Right kidney (tissue), 1 donor: ENCODE results near the gene NR6A1.
A peak's percentile ranks its signal among the peaks of the same experiment; 100 is the strongest.
"Not testable (repeated sequence)": the region's sequence is repeated elsewhere in the genome, so short reads cannot be mapped to it uniquely, and the experiment has no call there.

Experiments
- DNase-seq: peaks from one replicate; pipeline ENCODE4 v3.0.0-alpha.2; 2016

Gene NR6A1

DNA sequence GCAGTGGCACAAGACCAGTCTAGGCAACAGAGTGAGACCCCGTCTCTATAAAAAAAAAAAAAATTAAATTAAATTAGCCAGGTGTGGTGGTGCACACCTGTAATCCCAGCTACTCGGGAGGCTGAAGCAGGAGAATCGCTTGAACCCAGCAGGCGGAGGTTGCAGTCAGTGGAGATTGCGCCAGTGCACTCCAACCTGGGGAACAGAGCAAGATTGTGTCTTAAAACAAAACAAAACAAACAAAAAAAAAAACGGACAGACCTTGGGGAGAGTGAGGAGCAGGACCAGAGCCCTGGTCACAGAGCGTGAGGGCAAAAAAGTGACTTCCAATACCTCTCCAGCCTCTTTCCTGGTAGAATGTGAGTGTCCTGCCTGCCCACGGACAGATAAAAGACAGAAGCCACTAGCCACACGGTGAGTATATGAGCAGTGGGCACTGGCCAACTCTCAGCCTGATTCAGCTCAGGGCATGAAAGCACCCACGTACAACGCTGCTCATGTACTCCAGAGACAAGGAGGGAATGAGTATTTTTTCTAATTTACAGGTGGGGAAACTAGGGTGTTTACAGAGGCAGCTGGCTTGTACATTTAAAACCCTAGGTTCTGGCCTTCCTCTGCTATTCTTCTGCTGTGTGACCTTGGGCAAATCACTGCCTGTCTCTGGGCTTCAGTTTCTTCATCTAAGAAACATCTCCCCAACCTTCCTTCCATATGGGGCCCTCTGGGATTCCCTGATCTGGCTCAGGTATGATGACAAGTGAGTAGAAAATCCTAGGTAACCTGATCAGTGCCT, 7.7 kb upstream of the NR6A1 start:
- no peak for DNase-seq

DNA sequence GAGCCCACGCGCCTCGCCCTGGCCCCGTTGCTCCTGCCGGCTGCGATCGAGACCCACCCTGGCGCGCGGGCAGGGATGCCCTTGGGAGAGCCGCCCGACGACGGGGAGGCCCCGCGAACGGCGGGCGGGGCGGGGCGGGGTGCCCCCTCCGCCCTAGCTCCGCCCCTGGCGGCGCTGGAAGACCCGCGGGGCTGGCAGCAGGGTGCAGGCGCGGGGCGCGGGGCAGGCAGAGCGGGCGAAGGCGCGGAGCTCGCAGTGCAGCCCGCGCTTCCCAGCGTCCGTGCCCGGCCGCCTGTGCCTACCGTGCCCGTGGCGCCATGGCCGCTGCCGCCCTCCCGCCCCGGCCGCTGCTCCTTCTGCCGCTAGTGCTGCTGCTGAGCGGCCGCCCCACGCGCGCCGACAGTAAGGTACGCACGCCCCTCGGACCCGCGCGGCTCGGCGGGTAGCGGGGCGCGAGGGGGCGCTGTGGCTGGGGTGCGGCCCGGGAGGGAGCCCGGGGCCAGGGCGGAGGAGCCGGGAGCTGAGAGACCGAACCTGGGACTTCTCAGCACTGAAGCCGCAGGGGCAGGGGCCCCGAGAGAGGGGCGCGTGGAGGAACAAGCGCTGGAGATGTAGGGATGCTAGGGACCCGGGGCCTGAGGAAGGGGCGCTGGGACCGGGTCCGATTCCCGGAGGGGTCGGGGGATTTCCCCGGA, 6.0 kb upstream of the NR6A1 start, which contains the start of gene OLFML2A:
TSS of gene OLFML2A (plus strand) at position 180 of the 695 bp plus-strand sequence. CDS start at position 318, 138 bp downstream.
- DNase-seq, result peak; percentile 71

DNA sequence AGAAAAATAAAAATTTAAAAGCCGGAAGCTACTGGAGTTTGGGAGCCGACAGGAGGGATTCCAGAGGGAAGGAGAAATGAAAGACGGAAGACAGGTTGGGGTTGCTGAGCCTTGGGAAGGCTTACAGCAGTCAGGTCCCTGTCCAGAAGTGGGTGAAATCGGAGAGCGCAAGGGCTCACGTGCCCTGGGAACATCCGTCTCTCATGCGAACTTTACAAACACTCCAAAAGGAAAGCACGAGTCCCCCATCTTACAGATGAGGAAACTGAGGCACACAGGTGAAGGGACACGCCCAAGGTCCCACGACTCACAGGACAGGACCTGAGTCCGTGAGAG, 5.5 kb upstream of the NR6A1 start:
- peak; percentile 56 for DNase-seq

DNA sequence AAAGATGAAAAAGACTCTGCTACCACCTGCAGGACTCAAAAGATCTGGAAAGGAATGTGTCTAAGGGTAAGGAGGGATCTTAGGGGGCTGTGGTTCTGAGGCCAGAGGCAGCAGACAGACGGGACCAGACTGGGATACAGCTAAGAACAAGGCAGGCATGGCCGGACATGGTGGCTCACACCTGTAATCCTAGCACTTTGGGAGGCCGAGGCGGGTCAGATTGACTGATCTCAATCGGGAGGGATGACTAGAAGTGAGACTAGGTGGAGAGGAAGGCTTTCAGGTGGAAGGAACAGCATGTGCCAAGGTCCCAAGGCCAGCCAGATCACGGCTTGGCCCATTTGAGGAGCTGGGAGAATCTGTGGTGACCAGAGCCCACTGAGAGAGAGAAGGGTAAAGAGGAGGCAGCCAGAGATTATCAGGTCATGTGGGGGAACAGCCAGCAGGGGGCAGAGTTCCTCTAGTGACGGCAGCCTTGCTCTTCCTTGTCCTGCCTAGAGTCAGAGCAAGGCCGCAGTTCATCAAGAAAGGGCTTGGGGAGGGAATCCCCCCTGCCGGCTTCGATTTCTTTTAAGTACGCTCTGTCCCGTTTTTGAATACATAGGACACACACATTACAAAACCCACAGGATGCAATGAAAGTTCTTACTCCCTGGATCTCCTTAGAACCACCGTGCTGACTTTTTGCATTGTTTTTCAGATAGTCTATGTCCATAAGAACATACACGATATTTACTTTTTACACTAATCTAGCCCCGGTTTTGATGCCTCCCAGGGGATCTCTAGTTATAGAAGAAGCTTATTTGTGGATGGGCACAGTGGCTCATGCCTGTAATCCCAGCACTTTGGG, 3.2 kb upstream of the NR6A1 start:
- DNase-seq, result peak; percentile 76

DNA sequence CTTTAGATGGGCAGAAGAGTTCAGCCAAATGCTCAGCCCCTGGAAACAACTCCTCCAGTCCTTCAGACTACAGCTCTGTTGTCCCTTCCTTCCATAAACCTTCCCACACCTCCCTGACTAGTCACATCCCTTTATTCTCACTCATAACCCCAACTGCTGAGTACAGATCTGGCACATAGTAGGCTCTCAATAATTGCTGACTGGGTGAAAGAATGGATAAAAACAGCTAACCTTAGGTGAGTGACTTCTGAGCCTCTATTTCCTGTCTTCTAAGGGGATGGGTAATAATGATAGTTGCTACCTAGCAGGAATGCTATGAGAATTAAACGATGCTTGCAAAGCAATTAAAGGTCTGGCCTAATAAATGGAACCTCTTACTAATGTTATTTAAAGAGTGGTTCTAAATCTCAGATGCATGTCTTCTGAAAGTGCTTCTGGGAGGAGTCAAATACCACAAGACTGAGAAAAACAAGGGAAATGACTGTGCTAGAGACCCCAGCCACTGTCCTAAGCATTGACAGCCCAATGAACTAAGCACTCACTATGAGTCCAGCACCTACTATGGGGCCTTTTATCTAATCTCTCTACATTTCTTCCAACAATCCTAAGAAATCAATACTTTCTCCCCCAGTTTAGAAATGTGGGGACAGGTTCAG, 2.5 kb upstream of the NR6A1 start:
- DNase-seq, result no peak

DNA sequence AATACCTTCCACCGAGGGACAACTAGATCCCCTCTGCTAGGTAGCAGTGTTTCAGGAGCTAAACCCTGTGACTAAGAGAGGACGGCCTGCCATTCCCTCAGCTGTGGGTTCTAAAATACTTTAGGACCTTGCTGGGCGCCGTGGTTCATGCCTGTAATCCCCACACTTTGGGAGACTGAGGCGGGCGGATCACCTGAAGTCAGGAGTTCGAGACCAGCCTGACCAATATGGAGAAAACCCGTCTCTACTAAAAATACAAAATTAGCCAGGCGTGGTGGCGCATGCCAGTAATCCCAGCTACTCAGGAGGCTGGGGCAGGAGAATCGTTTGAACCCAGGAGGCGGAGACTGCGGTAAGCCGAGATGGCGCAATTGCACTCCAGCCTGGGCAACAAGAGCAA, 1.8 kb upstream of the NR6A1 start:
- DNase-seq, result not testable (repeated sequence)

DNA sequence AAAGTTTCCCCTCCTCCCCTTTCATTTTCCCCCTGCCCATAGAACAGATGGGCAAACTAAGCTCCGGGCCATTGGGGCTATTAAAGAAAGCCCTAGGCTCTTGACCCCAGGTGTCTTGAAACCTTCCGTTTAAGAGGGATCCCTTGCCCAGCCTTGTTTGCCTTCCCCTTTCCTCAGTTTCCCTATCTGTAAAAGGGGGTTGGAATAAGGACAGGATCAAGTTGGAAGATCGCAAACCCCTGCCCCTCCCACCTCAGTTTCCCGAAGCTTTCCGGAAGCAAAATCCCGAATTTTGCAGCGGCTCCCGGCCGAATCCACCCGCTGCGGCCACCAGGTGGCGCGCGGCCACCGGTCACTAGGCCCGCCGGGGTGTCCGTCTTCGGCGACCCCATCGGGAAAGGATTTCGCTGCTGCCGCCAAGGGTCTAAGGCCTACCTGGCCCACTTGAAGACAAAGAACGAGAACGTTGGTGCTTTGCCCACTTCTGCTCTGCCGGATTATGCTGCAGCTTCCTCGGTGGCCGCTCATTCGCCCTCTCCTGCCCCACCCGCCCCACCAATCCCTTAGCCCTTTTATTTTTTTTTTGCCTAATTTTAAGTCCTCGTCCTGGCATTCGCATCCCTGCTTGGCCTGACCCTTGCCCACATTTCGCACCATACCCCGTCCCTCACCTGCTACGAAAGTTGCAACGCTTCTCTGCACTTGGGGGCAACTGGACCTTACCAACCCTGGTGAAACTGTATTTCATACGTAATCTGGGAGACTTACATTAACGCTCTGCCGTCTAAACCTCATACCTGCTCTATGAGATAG, 962 bp upstream of the NR6A1 start:
- peak; percentile 81 for DNase-seq

DNA sequence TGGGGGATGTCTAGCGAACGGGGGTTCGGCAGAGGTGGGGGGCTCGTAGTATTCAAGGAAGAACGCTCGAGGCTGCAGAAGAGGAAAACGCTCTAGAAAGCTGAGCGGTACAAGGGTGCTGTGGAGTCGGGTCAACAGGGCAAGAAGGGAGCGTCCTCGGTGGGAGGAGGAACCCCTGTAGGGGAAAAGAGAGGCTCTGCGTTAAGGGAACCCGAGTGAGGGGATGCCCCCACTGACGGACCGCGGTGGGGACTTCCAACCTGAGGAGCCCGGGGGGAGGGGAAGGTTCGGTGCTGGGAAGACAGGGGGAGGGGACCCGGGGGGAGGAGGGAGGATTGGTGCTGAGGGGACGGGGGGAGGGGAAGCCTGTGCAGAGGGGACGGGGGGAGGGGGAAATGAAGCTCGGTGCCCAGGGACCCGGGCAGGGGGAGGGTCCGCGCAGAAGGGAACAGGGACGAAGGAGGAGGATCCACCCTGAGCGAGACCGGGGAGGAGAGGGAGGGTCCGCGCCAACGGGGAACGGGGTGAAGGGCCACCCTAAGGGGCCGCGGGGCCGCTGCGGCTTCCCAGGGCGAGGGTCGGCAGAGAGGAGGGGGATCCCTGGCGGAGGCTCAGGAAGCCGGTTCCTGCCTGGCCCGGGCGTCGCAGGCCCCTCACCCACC, 621 bp downstream of the NR6A1 start:
- DNase-seq, result no peak

DNA sequence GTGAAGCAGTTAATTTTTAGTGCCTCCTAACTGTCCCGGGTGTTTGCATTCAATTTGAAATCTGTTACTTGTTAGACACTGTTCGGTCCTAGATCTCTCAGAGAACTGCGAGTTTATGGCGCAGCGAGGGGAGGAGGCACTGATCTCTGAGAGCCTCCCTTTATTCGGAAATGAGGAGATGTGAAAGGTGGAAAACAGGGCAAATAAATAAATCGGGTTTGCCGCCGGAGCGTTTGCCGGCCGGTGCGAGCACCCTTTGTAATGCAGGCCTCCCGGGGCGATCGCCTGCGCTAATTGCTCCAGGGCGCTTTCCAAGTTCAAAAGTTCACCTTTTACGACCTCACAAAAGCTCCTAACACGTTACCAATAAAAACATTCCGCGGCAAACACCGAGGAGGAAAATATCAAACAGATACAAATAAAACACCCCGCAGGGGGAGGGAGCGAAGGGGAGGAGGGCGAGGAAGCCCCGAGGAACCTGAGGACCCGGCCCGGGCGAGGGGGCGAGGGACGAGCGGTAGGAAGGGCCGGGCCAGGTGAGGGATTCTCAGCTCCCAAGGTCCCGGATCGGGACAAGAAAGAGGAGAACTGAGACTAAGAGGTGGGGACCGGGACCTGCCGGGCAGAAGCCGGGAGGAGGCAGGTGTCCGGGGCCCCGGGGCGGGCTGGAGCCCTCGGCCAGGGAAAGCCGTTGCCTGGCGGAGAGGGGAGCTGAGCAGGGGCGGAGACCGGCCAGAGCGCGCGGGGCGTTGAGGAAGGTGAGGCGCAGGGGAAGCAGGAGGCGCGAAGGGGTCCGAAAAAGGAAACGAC, 1.4 kb downstream of the NR6A1 start:
- DNase-seq, result peak; percentile 80

DNA sequence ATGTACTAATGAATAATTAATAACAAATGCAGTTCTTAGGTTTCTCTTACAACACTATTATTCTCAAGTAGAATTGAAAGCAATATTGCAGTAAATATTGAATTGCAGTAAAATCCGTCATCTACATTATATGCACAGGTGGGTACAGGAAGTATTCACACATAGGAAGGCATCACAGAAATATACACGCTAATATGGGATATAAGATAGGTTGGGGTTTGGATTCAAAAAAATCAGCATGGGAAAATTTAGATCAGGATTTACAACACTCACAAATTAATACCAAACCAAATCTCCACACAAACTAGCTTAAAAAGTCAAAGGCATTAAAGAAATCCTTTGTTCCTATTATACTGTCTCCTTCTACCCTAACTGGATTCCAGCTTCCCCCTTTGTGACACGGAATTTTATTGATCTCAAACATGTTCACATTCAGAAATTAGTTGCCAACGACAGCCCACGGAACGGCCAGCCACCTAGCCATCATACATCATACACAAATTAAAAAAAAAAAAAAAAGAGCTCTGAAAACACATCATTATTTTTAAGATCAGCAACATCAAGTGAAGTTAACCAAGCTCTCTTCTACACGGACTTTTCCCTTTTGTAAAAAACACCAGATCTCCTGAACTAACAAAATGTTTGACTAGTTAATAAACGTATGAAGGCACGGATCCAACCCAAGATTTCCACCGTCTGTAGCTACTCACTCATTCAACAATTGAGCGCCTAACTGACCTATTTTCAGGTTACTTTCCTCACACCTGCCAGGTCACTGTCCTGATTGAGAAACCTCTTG, 2.2 kb downstream of the NR6A1 start:
- DNase-seq, result peak; percentile 58

DNA sequence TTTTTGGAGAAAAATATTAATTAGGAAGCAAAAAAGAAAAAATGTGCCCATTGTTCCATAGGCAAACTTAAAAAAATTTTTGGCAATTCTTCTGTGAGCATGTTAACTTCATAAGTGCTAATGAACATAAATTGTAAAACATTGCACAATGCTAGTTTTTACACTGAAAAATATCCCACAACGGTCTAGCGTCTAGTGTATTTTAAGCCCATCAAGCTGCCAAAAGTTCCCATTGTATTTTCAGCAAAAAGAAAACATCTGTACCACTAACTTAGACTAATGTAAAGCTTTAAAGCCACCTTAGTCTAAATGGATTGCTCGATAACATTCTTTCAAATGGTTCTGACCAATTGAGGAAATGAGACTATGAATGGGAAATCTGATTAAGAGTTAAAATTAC, 2.8 kb downstream of the NR6A1 start:
- no peak for DNase-seq

DNA sequence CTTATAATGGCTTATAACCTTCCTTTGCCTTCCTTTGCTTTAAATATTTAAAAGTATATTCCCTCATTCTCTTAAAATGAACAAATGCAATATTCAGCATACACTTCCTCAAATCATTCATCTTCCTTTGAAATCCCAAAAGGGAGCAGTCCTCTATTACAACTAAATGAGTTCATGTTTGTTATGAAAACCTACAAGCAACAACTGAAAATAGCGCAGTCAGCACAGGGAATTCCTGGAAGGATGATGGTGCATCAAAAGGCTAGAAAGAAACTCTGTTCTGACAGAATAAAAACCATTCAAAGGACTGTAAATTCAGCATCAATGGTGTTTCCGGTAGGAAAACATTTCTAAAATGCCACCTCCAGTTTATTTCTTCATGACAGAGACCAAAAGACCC, 3.3 kb downstream of the NR6A1 start:
- no peak for DNase-seq

DNA sequence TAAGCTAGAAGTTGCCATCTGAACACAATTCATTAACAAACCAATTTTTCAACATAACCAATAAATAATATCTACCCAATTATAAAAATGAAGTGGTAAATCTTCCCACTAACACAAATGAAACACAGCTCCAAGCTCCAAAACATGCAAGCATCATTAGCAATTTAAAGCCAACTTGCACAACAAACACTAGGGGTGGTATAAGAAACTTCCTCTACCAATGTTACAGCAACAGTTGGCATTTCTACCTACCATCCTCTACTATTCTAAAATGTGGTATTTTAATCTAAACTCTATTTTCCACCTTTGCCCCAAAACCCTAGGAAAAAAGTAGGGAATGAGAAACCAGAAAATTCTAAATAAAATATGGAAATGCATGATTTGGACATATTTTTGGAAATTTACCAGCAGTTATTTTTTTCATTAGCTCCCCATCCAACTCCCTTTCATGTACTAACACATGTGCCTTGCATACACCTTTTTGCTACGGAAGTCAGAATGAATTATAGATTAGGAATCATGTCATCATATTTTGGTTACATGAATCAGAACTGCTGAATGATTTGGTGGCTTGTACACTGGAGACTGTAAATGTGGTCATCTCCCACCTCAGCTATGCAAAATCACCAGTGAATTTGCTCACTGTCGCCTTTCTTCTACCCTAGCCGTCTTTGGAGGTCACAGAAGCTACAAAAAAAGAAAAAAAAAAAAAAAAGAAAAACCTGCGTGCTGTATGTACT, 4.1 kb downstream of the NR6A1 start:
- no peak for DNase-seq

DNA sequence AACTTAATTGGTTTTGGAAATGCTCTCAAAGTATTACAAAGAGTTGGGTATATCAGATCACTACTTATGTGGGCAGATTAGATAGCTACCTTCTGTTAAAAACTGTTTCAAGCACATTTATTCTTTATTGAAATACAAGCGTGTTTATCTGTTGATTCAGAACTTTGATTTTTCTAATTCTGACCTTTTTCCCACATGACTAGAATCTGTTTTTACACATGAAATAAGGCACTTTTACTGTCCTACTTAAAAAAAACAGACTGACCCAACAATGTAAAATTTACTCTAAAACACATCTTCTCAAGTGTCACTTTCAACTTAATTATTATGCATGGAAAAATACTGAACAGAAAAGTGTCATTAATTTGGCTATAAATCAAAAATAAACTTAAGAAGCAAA, 4.8 kb downstream of the NR6A1 start:
- no peak for DNase-seq

DNA sequence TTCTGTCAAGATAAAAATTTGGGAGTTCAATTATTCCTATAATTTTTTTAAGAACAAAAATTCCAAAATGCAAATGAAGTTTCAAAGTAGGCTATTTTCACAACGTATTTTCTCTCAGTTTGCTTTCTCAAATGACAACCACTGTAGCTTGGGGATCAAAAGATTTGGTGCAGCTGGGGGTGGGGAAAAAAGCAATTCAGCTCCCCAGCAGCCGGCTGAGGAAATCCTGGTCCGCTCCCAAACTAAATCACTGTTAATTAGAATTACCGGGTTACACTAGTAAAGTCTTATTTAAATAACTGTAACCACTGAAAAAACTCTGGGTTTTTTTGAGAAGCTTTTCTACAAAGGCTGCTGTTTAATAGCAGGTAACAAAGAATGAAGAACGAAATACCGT, 5.7 kb downstream of the NR6A1 start:
- DNase-seq, result no peak

DNA sequence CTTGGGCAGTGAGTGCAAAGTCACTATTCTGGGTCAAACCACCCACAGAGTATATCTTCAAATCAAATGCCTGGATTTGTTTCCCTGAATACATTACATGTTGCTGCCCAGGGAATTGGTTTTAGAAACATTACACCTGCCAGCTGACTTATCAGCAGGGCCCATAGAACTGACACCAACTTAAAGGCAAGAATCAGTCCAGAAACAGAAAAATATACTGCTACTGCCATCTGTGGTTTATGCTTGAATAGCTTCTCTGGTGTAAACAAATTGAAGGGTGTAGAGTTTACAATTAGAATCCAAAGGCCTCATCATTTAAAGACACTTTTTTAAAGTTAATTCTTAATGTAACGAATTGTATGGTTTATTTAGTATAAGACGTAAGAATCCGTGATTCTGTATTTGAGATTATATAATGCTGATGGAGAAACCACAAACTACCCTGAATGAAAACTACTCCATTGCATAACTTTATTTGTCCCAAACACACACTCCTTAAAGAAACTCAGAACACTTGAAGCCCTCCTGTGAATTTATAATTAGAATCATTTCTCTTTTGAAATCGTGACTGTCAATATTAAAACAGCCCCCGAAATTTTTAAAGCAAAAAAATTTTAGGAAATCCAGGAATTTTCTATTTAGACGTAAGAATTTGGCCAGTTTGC, 6.2 kb downstream of the NR6A1 start:
- DNase-seq, result no peak

DNA sequence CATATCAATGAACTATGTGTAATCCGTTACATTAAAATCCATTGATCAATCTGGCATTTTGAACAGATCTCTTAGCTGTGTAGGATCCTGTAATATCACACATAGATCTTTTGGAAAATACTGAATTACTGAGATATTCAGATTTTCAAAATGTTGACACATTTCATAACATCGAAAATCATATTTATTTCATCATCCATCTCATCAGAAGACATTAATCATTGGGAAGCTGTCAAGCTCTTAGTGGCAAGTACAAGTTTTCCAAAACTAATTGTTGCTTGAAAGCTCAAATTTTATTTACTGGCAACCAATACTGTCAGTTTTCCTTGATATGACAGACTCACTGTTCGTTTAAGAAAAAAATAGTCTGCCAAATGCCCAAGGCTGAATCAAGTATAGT, 8.5 kb downstream of the NR6A1 start:
- no peak for DNase-seq

DNA sequence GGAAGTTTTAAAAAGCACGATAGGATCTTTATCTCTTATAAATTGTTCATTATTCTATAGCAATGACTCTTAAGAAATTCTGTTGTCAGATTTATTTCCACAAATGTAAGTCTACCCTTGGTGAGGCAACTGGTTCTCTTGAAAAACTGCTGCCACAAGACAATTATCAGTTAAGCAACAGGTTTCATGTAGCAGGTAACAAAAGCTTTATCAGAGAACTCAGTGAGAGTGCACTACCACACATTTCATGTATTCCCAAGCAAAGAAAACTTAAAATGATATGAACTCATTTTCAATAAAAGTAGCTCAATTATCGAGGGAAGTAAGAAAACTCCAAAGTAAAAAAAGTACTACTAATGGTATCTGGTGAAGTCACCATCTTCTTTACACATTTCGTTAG, 9.4 kb downstream of the NR6A1 start:
- DNase-seq, result no peak
